GM21423 (cell line): ENCODE measurements around the gene GRK6.
"Not testable (repeated sequence)": the region's sequence is repeated elsewhere in the genome, so short reads cannot be mapped to it uniquely, and the experiment has no call there.

ENCODE experiments used
- ATAC-seq: cut with Tn5 transposase; IDR thresholded peaks from one replicate; pipeline ENCODE4 v1.9.1; 2021; ENCODE audit warnings: mild to moderate bottlenecking, moderate library complexity; ENCODE audit not compliant: unreplicated experiment

The GRK6 gene

DNA sequence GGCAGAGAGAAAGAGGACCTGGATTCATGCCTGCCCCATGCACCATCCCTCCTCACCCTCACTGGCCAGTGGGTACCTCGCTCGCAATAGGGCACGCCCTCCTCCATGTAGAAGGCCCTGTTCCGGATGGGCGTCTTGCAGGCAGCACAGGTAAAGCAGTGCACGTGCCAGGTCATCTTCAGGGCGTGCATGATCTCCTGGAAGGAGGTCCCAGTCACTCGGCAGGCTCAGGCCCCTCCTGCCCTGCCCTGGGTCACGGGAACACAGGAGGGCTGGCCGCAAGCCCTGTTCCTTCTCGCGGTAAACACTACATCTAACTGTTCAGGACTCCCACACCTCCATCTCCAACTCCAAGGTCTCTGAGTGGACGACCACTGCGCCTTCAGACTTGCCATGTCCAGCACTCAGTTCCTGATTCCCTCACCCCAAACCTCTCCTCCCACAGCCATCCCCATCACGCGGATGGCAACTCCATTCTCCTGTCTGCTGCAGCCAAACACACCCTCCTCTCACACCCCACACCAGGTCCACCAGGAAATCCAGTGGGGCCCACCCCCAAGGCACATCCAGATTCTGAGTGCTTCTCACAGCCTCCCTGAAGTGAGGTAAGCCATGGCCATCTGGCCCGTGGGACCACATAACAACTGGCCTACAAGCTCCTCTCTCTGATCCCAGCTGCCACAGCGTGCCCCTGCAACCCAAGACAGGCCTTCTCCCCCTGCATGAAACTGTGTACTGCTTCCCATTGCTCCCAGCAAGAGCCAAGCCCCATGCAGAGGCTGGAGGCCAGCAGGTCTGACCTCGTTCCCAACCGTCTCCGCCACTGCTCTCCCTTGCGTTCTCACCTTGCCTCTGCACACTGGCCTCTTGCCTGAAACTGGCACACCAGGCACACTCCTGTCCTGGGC is 57.8 kb downstream of the GRK6 start:
- no peak for ATAC-seq

DNA sequence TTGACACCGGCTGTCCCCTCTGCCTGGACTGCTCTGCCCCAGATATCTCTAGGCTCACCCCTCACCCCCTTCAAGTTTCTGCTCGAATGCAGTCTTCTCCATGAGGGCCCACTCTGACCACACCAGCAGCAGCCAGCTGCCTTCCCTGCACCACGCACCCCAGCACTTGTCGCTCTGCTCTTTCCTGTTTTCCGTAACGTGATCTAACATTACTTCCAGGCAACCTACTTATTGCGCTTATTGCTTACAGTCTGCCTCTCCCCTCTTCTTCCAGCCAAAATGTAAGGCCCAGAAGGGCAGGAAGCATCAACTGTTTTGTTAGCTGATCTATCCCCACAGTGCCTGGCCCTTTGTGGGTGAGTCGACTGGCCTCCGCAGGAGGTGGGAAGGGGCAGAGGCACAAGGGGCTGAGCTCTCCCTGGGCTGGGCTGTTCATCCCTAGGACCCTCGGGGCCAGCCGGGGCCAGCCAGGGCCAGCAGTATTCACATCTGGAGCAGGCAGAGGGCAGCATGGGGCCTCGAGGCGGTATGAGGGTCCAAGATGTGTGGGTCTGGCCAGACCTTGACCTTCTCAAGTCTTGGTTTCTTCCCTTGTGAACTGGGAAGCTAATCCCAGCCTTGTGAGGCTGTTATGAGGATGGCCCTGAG is 58.5 kb downstream of the GRK6 start:
- no peak for ATAC-seq

DNA sequence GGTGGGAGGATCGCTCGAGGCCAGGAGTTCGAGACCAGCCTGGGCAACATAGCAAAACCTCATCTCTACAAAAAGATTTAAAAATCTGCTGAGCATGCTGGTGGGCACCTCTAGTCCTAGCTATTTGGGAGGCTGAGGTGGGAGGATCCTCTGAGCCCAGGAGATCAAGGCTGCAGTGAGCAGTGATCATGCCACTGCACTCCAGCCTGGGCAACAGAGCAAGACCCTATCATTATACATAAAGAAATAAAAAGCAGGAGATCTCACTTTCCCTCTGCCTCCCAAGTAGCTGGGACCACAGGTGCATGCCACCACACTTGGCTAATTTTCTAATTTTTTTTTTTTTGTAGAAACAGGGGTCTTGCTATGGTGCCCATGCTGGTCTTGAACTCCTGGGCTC is 59.3 kb downstream of the GRK6 start:
- not testable (repeated sequence) for ATAC-seq

DNA sequence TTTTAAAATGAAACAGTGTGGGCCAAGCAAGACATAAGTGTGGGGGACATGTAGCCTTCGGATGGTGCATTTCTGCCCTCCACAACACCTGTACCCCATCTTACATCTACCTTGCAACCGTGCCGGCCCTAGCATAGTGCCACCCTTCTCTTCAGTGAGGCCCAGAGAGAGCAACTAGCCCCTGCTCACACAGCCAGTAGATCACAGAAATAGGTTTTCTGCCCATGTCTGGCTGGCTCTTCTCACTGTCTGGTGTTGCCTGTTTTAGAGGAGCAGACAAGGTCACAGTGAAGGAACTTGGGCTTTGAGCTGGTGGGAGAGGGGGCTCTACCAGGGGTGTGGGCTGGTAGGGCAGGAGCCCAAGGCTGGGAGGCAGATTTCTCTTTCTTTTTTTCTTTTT is 59.8 kb downstream of the GRK6 start:
- ATAC-seq: no peak

DNA sequence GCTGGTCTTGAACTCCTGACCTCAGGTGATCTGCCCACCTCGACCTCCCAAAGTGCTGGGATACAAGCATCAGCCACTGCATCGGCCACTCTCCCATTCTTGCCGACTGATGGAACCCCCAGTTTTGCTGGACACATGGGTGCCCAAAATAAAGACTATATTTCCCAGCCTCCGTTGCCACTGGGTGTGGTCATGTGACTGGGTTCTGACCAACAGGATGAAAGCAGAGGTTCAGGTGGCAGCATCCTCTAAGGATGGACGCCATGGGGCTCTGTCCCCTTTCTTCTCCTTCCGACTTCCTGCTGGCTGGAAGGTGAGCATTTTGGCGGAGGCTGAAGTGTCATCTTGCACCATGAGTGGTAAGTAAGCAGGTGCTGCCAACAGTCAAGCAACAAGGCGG is 60.7 kb downstream of the GRK6 start:
- no peak for ATAC-seq

DNA sequence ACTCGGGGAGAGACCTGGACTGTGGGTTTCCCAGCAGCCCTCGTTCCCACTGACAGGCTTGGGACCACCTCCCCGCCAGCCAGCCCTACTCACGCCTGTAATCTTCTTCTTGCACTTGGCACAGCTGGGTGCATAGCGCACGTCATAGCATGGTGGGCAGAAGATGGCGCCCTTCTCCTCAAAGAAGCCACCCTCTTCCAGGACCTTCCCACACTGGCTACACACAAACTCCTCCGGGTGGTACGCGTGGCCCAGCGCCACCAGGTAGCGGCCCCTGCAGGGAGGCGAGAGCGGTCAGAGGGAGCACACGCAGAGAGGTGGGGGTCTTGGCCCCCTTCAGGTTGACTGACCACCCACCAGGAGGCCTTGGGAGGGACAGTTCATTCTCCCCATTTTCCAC is 61.5 kb downstream of the GRK6 start:
- no peak for ATAC-seq

DNA sequence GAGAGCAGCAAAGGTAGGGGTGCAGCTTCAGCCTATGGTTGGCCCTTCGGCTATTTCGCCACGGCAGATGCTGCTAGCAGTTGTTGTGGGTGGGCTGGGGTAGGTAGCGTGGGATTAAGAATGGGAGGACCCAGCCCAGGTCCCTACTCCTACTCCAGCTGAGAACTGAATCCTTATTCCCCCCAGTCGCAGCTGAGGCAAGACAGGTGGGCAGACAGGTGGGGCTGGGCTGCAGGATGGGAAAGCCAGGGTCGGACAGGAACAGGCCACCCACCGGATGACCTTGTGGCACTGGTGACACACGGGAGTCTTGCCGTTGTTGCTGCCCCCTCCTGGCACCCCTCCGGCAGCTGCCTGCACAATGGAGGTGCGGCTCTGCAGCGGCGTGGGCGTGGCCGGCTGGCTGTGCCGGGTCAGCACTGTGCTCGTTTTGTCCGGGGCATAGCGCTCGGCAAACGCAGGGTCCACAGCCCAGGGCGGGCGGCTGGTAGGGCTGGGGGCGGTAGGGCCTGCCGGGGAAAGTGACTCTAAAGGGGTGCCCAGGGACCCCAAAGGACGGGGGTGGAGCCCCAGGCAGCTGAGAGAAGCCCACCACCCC is 62.7 kb downstream of the GRK6 start:
- no peak for ATAC-seq

DNA sequence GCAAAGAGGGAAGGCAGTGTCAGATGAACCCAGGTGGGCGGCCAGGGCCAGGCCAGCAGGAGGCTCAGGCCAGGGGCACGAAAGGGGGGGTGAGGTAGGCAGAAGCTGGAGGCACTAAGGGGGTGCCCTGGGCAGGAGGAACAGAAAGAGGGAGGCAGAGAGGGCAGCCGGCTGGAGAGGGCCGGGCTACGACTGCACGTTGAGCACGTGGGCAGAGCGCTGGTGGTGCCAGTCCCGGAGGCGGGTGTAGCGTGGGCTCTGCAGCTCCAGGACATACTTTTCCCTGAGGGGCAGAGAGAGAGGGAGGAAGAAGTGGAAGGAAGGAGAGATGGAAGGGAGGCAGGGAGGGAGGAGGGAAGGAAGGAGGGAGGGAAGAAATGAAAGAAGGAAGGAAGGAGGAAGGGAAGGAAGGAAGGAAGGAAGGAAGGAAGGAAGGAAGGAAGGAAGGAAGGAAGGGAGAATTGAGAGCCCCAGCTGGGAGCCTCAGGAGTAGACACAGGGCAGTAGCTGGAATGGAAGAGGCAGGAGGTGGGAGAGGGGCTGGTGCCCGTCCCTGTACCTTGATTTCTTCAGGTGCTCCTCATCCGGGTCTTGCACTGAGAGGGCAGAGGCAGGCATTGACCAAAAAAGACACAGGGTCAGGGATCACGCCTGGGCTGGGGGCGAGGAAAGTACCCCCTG is 64.0 kb downstream of the GRK6 start:
- ATAC-seq: no peak

DNA sequence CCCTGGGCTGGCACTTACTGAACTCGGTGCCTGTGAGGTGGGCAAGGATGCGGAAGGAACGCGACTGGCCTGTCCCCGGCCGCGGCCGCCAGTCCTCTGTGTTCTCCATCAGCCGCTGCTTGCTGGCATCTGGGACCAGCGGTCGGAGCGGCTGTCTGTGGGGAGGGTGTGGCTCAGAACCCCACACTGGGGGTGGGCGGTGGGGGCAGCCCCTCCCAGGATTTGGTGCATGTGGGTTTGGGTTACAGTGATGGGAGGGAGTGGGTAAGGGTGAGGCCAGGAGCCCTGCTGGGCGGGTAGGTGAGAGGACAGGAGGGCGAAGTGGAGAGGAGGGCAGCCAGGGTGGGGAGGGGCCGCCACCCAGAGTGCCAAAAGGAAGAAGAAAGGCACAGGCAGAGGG is 64.5 kb downstream of the GRK6 start:
- ATAC-seq: no peak

DNA sequence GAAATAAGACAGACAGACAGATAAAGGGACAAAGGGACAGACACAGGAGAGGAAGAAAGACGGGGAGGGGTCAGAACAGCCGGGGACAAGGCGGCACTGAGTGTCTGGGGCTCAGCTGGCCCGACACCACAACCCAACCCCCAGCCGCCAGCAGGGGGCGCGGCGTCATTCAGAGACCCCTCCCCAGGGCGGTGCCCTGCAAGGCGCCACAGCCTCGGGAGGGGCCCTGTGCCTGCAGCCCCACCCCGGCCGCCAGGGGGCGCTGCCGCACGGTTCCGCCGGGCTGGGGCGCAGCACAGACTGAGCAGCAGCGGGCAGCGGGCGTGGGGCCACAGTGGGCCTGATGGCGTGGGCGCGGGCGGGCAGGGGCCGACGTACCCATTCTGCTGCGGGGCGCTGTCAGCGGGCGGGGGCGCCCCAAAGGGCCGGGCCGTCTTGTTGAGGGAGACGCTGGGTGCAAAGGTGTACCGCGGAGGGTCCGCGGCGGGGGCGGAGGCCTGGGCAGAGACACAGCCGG is 65.0 kb downstream of the GRK6 start:
- ATAC-seq: no peak

DNA sequence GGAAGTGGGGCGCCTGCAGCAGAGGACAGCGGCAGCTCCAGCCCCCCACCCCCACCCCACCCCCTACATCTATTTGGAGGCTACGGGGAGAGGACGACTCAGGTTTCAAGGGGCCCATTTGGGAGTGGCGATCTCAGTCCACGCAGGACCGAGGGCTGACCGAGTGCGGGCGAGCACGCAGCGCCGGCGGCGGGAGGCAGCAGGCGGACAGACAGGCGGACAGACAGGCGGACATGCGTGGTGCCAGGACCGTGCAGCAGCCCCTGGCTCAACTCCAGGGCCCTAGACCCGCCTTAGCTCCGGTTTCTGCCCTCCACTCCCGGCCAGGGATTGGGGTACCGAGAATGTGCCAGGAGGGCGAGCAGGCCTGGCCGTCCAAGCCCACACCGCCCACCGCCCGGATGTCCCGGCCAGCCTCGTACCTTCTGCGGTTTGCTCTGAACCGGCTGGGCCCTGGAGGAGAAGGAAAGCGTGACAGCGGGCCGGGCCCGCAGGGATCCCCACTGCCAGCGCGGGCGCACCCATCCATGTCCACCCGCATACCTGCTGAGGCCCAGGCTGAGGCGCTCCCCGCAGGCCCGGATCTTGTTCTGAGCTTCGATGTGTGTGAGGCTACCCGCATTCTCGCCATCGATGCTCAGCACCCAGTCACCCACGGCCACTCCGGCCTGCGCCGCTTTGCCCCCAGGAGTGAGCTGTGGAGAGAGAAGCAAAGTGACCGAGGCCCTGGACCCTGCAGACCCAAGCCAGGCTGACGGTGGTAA is 65.7 kb downstream of the GRK6 start:
- ATAC-seq: no peak
